NCI-H345 (cell line): ENCODE data around the gene CIB4.

ENCODE experiments used
- DNase-seq: peaks from one replicate; lab custom pipeline; 2025; lab: John Stamatoyannopoulos, UW

The CIB4 gene

DNA sequence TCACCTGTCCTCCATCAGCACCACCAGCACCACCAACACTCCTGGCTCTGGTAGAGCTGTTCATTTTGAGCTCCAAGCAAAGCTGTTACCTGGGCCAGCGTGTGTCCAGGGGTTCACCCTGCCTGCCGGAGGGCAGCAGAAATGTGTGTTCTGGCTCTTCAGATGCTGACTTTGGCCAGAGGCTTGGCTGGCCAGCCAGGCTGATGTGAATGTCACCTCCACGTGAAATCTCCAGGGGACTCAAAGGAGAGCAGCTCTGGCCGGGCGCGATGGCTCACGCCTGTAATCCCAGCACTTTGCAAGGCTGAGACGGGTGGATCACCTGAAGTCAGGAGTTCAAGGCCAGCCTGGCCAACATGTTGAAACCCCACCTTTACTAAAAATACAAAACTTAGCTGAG is 33.5 kb downstream of the CIB4 start:
- no peak for DNase-seq

DNA sequence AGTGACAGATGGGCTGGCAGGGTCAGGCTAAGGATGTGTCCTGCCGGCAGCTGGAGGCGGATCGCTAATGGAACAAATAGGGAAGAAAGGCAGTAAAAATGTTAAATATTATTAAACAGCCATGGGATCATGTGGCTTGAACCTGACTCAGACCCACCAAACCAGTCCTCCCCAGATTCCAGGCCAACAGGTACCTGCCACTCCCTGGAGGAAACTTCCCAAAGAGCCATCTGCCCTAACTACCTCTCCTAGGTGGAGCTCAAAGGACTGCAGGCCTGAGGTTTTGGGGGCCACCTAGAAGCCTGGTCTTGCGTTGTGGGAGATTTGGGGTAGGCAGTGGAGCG is 34.3 kb downstream of the CIB4 start:
- no peak for DNase-seq

DNA sequence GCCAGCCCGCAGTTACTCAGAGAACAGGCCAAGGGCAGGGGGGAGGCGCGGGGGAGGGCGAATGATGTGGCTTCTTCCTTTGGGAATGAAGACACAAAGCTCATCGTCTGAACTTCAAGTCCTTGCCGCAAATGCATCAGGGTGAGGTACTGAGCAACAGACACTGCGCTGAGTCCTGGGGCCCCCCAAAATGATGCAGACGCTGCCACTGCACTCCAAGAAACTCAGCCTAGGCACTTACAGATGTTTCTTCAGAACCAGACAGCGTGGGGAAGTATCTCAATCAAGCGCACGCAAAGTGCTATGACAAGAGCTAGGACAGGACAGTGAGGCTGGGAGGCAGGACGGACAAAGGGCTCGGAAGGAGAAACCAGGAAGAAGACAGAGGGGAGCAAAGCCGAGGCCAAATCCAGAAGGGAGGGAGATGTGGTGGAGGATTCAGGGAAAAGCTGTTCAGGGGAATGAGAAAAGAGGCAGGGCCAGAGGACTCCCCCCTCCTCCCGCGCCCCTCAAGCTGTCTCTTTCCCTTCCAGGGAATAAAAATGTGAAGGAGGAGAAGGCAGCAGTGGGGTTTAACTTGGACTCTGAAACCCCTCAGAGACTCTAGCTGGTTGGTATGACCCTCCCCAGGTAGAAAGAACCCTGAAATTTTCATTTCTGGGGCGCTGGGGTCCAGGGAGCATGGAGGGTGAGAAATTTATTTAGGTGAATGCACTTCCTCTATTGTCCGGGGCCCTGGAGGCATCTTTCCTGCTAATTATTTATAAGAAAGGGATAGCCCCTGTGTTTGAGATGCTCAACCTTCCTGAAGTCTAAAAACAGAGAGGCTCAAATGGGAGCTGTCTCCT is 34.9 kb downstream of the CIB4 start:
- DNase-seq = no peak

DNA sequence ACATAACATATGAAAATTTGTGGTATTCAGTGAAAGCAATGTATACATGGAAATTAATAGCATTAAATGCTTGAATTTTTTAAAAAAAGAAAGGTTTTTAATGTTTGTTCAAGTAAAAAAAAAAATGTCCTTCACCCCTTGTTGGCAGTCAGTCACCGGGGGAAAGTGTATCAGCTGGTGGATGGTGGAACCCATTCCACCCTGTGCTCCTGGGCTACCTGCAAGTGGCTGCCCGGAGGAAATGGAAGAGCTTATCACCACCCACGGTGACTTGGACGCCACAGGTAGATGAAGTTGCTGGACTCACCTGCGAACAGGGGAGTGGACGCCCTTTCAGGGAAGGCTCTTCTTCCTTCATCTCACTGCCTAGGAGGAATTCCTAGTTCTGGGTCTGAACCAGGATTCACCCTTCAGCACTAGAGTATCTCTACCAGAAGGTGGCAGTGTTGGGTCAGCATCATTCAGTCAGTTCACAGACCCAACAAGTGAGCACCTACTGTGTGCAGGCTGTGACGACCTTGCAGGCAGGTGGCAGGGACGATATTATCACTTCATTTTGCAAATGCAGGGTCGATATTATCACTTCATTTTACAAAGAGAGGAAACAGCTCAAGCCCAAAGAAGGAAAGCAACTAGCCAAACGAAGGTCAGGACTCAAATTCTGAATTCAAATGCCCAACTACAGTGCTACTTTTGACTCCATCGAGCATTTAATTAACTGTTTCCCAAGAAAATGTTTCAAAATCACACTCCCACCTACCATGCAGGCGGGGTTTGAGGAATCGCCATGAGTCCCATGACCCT is 35.8 kb downstream of the CIB4 start:
- peak; percentile 74 for DNase-seq

- DNase-seq = no peak
Observed at GRCh38 chr2:26602575-26602974, 38.6 kb downstream of the CIB4 start.

DNA sequence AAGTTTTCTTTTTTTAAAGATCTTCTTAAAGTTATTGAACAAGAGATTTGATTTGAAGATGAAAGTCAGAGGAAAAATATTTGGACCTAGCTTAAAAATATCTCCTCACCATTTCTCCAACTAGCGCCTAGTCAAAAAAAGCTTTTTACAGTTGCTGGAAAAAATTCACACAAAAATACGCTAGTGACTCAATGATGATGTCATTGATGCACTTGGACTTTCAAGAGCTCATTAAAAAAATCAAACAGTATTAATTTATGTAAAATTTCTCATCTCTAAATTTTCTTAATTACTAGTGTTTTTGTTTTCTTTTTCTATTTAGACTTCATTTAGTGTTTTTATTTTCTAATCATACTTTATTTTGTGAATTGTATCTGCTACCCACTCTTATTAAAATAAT is 41.8 kb downstream of the CIB4 start:
- DNase-seq = no peak

DNA sequence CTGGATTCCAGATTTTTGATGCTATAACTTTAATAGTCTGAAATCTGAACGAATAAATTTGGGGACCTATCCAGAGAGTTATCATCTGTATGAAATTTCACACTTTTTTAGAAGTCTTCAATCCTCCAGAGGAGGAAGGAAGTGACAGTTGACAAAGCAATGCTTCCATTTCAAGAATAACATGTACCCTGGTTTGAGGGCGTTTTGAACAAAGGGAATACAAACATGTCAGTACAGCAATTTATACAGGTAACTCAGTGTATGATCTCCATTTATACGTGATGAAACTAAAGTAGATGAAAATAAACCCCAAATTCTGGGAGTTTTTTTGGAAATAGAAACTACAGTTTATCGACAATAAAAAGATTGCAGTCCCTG is 42.2 kb downstream of the CIB4 start:
- DNase-seq = no peak

GRCh38 chr2:26598336-26598995 is 42.7 kb downstream of the CIB4 start:
- DNase-seq = no peak

- no peak for DNase-seq
Observed at GRCh38 chr2:26597197-26597596, 44.0 kb downstream of the CIB4 start.

GRCh38 chr2:26595146-26595545 is 46.0 kb downstream of the CIB4 start:
- no peak for DNase-seq

DNA sequence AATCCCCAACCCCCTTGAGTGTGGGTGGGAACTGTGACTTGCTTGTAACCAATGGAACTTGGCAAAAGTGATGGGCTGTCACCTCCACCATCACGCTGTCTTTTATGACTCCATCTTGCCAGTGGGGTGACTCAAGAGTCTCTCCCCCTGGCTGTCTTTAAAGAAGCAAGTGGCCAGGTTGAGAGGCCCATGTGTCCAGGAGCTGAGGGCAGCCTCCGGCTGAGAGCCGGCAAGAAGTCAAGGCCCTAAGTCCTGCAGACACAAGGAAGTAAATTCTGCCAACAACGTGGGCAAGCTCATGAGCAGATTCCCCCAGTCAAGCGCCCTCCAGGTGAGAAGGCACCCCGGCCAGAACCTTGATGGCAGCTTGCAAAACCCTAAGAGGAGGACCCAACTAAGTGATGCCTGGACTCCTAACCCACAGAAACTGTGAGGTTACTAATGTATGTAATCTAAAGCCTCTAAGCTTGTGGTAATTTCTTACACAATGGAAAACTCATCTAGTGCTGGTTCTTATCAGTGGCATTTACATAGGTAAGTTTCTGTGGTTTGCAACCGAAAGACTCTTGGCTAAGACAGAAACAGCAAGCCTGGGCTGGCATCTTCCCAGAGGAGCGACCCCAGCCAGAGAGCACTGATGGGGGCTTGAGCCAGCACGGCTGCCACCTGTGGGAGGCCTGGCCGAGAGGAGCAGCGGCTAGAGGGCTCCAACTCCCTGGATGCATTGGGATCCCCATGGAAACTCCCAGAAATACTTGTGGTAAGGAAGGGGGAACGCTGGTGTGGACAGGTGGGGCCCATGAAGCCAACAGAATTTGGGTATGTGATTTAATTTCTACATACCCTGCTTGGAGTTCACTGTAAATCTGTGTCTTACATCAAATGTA is 49.3 kb downstream of the CIB4 start:
- no peak for DNase-seq

- no peak for DNase-seq
Observed at GRCh38 chr2:26590980-26591618, 50.1 kb downstream of the CIB4 start.

GRCh38 chr2:26590508-26590907 is 50.7 kb downstream of the CIB4 start:
- DNase-seq = no peak

DNA sequence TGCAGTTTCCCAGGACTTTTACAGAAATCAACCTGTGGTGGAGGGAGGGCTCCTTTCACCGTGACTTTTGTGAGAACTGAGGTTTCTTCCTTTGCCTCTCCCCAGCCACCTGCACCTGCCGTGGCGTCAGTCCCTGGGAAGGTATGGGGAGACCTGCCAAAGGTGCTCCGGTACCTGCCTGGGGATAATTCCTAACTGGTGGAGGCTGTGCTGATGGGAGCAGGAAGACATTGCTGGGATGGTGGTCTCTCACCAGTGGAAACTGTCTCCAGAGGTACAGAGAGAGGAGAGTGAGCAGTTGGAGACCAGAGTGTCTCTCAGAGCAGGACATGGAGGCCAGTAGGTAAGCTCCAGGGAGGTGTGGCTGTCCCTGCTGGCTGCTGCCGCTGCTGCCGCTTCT is 52.6 kb downstream of the CIB4 start:
- DNase-seq = no peak

- DNase-seq = peak; percentile 46
Observed at GRCh38 chr2:26587994-26588393, 53.2 kb downstream of the CIB4 start.

DNA sequence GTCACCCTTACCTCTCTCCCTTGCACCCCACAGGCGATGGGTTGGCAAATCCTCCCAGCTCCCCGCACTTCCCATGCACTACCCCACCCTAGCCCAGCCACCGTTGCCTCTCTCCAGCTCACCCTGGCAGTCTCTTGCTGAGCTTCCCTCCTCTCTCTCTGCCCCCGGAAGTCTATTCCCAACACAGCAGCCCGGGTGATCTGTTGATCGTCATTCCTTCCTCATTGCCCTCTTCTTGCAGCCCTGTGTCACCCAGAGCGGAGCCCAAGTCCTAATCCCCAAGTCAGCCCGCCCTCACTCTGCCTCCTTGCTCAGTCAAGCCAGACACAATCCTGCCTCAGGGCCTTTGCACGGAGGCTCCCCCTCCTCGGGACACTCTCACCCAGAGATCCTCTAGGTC is 55.2 kb downstream of the CIB4 start:
- no peak for DNase-seq

GRCh38 chr2:26585100-26585499 is 56.1 kb downstream of the CIB4 start:
- peak; percentile 46 for DNase-seq

DNA sequence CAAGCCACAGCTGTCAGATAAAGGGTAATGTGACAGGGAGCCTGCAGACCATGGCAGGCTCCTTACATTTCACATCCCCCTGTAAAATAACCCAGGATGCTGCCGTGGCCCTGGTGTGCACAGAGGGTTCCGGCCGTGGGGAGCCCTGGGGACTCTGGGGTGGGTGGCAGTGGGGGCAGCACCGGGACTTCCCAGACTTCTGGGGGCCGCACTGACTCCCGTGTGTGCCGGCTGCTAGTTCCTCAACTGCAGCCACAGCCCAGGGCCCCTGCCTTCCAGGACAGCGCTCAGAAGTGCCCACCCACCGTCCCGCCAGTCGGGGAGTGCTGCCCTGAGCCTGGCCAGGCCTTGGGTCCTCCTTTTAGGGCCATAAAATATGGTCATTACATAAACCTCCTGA is 56.5 kb downstream of the CIB4 start:
- DNase-seq = no peak

GRCh38 chr2:26584191-26584590 is 57.0 kb downstream of the CIB4 start:
- DNase-seq = no peak

DNA sequence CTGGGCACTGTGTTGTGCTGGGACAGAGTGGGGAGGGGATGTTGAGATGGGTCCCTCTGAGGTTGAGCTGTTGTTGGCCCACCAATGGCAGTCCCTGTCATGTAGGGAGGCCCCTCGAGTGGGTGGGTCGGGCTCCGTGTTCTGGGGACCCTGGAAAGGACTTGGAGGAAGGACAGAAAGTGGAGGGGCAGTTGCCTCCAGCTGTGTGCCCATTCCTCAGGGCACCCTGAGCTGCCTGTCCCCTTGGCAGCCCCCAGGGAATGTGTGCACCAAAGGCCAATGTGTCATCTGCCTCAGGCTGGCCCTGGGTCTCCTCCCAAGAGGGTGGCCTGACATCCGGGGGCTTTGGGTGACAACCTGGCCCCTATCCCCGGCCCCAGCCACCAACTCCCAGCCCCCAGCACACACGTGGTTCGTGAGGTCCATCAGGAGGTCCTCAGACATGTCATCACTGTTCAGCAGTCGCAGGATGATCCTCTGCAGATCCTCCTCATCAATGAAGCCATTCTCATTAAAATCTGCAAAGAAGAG is 57.7 kb downstream of the CIB4 start:
- DNase-seq = no peak

DNA sequence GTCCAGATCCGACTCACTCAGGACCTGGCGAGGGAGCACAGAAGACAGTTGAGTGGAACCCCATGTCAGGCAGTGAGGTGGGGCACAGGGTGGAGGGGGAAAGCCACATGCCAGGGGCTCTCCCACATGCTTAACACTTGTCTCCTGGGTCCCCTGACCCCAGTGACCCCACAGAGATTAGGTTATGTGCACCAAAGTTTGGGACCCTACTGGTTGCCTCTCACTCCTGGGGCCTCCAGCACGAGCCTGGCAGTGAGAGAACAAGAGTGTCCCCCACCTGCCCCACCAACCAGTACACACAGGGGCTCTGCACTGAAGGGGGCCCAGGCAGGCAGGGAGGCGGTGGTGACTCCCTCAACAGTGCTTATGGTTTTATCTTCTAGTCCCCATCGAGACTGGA is 58.3 kb downstream of the CIB4 start:
- no peak for DNase-seq
